Stimulated activated CD8-positive, alpha-beta memory T cell treated with anti-CD3 and anti-CD28 coated beads, Interleukin-4, amount 100 ng/mL, for 48 hours (primary cell): Measurements from ENCODE around the gene CLDN7.
"Not testable (repeated sequence)": the region's sequence is repeated elsewhere in the genome, so short reads cannot be mapped to it uniquely, and the experiment has no call there.

Experiments used
- DNase-seq: peaks from one replicate; pipeline ENCODE4 v3.0.0-alpha.2; 2020

The CLDN7 gene

DNA sequence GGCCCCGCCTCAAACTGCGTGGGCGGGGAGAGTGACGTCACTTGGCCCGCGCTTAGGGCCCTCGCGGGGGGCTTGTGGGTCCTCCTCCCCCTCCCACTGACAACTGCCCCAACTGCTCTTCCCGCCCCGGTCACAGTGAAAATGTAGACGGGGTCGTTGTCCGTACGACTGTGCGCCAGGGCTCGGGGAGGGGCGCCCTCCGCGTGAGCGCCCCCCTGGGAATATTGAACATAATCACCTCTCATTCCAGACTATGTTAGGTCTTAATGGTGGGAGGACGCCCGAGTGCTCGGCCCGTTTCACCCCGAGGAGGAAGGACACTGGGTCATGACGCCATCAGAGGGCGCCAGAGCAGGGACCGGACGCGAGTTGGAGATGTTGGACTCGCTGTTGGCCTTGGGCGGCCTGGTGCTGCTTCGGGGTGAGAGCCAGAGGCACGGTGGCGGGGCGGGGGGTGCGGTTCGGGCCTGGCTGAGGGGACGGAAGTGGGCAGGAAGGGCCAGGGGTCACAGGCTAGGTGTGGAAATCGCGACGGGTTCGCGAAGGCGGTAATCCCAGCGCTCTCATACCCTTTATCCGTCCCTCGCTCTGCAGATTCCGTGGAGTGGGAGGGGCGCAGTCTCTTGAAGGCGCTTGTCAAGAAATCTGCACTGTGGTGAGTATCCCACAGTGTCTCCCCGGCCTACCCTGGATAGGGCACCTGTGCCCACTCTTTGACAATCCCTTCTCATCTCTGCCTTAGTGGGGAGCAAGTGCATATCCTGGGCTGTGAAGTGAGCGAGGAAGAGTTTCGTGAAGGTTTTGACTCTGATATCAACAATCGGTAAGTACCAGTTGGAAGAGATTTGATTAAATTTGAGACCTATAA lies 9.9 kb downstream of the CLDN7 start, which contains the start of gene ELP5:
Gene ELP5 (plus strand): TSS at position 40 of the 868 bp plus-strand sequence. CDS start 336 bp downstream, at position 376.
- peak; percentile 99 for DNase-seq

DNA sequence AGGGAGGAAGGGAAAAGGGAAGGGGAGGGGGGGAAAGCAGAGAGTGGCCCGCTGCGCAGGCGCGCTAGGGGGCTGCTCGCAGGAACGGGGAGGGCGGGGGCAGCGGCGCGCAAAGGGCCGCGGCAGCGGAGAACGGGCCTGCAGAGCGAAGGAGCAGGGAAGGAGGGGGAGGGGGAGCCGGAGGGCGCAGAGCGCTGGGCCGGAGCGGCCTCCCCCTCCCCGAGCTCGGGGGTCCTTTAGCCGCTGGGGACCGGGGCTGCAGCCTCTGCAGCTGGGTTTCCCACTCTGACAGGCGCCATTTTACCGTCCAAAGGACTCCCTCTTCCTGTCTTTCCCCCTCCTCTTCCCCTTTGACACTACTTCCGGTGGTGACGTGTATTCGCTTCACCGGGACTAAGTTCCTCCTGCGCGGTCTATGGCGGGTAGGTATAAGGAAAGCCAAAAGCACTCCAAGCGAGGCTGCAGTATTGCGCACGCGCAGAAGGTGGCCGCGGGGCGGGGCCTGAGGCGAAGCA lies 10.6 kb downstream of the CLDN7 start, which contains the start of gene CTDNEP1:
Gene CTDNEP1 (minus strand): TSS at position 74 of the 515 bp plus-strand sequence. CDS start 438 bp downstream, outside the sequence.
- peak; percentile 77 for DNase-seq

DNA sequence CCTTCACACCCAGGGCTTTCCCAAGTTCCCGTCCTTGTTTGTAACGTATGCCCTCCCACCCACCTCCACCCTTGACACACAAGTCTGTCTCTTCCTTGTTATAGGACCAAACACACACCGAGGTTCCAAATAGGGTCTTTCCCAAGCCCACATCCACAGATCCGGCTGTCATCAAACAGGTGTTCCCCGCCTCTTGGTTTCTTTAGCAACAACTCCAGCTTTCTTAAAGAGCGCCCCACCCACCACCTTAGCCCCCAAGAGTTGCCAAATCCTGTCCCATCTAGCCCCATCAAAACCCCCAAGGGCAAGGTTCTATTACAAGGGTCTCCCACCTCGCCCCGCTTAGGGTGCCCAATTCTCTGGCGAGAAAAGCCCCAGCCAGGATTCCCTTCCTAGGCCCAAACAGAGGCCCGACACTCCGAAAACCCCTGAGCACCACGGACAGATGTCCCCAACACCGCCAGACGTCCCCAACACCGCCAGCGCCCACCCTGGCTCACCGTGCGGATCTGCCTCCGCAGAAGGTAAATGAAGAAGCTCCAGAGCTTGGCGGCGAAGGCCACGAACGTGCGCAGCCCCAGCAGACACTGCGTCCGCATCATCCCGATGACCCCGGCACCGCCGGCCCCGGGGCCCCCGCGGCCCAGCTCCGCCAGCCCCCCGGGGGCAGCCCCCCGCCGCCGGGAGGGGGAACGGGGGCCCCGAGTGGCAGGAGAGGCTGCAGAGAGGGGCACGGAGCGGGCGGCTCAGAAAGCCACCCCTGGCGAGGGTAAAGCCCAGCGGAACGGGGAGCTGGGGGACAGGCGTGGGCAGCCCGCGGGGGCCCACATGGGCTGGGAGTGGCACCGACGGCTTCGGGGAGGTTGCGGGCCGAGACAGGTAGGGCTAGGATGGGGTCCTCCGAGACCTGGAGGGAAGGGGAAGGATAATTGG lies 11.3 kb downstream of the CLDN7 start:
- no peak for DNase-seq

DNA sequence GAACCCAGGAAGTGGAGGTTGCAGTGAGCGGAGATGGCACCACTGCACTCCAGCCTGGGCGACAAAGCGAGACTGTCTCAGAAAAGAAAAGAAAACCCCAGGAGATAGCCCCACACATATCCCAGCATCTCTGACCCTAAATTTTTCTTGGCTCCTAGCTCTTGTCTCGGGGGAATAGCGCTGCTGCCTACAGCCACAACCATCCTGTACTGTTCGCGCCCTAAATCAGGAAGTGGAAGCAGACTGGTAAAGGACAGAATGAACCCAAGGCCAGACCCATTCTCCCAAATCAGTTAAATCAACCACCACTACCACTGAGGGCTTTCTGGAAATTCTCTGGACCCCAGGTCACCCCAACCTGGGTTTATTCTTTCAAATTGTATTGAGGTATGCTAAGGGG lies 12.4 kb downstream of the CLDN7 start:
- DNase-seq = no peak

DNA sequence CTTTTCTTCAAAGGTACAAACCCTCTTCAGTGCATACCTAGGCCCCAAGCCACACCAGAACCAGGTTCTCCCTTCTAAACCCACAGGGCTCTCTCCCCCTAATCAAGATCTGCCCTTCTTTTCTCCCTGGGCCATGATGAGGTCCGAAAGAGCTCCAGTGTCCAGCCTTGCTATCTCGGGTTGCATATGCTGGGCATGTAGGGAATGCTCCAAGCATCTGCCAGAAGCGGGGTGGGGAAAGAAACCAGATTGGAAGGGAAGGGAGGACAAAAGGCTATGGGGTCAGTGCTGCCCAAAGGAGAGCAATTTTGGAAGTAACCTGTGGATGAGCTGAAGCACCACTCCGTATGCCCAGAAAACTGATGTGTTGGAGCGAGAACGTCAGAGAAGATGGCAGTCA lies 13.1 kb downstream of the CLDN7 start:
- no peak for DNase-seq

DNA sequence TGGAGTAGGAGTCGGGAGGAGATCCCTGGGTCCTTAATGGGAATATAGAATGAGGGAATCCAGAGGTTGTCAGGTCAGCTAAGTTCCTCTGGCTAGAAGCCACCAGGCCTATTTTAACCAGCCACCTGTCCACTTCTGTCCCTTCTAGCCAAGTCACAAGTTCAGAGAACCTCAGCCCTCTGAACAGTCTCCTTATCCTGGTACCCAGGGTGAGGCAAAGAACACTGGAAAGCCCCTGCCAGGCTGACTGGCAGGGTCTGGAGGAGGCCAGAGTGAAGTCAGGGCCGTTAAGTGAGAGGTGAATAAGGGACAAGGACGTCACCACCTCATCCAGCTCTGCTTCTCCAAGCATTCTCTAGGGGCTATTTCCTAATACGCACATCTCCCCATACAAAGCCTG lies 13.5 kb downstream of the CLDN7 start:
- DNase-seq = no peak

DNA sequence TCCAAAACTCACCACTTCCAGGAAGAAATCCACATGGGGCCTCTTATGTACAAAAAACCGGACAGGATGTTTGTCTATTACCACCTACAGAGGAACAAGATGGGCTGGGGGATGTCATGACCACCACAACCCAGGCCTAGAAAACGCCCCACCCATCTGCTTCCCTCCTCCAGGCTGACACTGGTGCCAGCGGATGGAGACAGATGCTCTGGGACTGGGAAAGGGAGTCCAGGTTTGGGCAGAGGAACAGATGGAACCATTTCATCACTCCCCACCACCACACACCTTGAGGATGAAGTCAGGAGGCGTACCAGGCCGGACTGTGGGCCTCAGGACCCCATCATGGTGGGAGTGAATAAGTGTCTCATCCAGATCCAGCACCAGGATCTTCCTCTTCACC lies 15.5 kb downstream of the CLDN7 start:
- no peak for DNase-seq

DNA sequence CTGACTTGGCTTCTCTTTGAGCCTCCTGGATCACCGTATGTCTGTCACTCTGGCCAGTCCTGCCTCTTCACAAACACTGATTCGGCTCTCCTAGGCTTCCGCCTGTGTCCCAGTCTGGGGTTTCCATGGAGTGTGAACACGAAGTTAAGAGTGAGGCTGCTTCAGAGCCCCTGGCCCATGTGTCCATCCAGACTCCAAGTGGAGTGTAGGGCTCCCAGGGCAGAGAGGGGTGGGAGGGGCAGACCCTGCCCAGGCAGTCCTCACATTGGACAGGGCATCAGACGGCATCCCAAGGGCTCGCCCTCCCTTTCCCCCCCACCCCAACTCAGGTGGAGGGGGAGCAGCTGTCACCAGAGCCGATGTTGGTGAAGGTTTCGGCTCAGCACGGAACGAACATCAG lies 18.4 kb downstream of the CLDN7 start:
- DNase-seq = not testable (repeated sequence)

DNA sequence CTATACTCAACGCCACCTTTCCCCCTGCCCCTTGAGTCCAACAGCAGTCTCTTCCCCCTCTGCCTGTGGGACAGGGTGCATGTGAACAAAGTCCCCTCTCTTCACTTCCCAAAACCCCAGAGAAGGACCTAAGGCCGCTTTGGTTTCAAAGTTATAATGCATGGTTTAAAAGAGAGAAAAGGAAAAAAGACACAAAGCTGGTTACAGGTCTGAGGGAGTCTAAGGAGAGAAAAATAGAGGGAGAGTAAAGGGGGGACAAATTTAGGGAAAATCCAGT lies 18.9 kb downstream of the CLDN7 start:
- no peak for DNase-seq

DNA sequence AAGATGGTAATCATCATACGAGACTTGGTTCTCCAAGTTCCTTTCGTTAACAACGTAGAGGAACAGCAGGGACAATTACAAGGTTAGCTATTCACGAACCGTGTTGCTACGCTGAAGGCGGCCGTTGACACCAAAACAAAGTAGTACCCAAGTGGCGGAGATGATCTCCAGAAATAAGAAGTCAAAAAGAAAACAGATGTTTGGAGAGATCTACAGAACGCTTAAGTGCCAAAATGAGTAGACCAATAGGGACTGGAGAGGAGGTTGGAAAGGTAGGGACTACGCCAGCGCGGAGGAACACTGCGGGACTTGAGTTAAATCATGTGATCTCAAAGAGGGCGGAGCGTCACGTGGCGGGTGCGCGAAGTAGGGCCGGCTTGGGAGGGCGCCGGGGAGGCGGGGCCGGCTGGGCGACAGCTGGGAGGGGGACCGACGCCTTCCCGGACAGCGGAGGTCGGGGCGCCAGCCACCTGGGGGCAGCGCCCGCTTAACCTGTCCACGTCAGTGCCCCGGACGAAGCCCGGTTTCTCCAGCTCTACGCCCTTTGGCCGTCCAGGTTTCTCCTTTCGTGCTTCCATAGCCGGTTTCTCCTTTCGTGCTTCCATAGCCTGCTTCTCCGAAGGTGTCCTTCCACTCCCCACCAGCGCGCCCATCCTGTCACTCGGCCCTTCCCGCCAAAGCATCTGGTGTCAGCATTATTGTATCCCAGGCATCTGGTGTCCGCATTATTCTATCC lies 19.4 kb downstream of the CLDN7 start:
- DNase-seq = peak; percentile 95

DNA sequence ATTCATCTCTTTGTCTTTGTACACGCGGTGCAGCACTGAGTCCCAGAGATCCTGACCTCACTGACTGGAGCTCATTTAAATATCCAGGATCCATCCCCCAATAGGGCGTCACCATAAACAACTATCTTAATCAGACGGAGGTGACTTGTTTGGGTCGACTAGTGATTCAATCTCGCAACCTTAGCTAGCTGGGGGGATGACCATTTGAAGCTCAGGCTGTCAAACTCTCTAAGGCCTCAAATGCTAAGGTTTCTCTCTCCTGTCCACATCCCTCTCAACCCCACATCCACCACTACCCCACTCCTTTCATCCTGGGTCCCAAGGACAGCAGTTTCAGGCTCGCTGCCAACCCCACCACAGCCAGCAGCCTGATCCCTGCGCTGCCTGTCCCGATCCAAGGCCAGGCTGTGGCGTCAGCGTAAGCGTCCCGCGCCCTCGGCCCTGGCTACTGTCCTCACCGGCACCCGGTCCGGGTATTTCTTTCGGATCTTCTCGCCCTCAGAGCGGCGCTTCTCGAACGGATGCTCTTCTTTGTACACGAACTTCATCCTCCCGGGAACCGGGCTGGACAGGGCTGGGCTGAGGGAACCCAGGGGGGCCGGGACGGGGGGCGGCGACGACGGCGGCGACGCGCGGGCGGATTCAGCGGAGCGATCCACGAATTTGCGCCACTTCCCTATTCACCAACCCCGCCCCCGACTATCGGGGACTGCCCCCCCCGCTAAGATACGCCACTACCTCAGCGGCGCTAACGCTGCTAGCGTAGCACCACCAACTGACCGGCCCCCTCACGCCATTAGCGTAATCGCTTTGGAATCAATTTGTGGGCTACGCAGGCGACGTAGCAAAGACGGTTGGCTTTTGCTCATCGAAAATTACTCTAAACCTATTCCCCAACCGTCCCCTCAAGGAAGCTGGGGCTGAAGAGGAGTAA lies 20.2 kb downstream of the CLDN7 start, which contains the start of gene GABARAP:
Gene GABARAP (minus strand): TSS at position 667 of the 934 bp plus-strand sequence. CDS start 119 bp downstream, at position 548.
- peak; percentile 97 for DNase-seq

DNA sequence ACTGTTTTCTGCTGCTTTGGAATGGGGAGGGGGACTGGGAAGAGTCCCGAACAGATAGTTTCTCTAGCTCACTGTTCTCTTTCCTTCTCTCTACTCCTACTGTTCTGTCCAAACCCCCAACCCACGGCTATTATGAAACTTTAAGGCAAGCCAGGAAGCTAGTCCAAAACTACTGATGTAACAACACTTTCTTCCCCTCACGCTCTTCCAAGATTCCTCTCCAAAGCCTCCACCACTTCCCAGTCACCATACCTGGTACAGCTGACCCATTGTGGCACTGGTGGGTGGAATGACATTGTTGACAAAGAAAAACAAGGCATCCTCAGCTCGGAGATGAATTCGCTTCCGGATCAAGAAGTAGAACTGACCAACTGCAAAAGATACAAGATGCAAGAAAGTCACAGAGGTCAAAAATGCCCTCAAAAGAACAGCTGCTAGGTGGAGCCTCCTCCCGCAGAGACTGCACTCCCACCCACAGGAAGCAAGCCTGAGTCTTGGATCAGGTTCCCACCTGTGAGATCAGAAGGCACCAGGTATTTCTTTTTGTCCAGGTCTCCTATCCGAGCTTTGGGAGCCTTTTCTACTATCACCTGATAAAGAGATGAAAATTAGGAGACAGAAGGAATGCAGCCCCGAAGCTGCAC lies 21.1 kb downstream of the CLDN7 start:
- no peak for DNase-seq

DNA sequence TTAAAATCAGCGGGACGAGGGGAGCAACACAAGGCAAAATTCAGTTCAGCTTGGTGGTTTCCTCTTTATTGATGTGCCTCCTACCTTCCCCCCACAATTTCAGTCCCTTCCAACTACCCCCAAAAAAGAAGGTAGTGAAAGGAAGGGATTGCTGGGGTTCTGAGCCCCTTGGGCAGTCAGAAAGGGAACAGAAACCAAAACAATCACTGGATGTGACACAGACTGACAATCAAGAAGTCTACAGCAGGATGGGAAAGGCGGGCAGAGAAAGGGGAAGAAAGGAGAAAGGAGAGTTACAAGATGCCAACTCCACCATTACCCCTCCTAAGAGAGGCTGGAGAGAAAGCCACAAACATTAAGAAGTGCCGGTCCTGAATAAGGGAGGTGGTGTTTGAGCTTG lies 21.9 kb downstream of the CLDN7 start:
- DNase-seq = no peak

DNA sequence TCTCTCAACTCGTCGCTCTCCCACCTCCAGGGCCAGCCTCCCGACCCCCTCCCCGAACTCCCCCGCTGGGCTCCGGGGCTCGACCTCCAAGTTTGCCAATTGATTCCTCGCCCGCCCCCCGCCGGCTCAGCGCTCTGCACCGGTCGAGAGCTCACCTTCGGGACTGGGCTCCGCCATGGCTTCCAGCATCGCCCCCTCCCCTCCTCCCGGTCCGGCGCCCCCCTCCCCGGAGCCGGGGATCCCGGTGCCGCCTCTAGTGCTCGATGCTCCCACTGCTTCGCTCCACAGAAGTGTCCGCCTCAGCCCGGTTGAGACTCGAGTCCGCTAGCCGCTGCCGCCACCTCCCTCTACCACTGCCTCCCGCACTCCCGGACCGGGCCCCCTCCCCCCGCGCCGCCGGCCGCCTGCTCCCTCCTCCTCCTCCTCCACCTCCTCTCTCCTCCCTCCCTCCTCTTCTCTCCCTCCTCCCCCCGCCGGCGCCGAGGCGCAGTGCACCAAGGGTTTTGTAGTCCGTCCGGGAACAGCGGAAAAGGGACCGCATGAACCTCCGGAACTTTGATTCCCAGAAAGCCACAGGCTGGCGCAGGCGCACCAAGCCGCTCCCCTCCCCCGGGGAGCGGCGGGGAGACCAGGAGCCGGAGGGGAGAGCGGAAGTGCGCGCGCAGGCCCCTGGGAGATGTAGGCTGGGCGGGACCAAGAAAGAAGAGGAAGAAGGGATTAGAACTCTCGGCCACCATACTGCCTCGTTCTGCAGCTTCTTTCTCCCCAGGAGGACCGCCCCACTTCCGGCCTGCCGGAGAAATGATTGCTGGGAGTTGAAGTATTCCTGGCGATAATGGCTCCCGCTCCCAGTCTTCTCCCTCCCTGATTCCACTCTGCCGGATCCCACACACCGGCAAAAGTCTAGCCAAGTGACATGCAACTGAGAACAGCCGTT lies 22.9 kb downstream of the CLDN7 start, which contains the start of gene PHF23:
Gene PHF23 (minus strand): TSS at position 367 of the 937 bp plus-strand sequence. CDS start 178 bp downstream, at position 189.
- peak; percentile 97 for DNase-seq

DNA sequence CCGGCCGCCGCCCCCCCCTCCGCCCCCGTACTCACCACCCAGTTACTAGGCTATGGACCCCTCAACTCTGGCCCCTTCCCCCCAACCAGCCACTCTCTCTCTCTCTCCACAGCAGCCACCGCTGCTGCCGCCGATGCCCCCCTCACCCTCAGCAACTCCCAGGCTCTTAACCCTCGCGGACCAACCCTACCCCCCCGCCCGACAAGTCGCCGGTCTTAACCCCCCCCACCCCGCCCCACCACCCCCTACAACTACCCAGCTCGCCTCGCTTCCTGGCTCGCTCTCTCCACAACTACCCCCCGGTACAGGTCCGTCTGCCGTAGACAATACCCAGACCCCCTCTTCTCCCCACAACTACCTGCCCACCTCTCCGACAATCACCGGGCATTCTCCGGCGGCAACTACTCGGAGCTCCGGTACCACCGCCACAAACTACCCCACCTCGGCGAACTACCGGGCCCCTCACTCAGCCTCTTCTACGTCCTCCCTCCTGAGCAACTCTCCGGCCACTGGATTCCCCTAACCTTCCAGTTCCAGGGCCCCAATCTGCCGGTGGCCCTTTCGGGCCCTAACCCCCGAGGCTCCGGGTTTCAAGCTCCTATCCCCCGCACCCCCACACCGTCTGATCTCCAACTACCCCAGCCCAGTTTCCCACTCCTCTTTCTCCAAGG lies 23.7 kb downstream of the CLDN7 start:
- DNase-seq = peak; percentile 52

DNA sequence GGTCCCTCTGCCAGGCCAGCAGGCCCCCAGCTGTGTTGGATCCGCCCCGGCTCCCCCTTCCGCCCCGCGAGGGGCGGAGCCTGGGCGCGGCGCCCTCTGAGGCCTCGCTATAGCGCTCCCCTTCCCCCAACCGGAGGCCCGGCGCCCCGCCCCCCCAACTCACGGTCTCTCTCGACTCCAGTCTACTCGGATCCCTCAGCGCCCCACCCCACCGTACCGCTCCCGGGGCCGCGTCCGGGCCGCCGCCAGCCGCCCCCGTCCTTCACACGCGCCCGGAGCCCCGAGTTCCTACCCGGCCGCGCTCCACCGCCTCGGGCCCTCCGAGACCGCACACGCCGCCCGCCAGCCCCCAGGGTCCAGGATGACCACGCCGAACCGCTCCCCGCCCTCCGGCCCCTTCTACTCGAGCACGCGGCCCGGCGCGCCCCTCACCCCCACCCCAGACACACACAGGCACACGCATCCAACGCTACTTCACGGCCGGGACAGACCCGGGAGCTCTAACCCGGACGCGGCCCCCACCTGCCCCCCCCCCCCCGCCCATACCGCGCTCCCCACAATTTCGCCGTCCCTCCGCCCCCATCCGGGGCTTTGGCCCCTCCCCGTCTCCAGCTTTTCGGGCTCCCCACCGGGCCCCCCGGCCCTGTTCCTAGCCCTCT lies 24.4 kb downstream of the CLDN7 start:
- DNase-seq = peak; percentile 93

DNA sequence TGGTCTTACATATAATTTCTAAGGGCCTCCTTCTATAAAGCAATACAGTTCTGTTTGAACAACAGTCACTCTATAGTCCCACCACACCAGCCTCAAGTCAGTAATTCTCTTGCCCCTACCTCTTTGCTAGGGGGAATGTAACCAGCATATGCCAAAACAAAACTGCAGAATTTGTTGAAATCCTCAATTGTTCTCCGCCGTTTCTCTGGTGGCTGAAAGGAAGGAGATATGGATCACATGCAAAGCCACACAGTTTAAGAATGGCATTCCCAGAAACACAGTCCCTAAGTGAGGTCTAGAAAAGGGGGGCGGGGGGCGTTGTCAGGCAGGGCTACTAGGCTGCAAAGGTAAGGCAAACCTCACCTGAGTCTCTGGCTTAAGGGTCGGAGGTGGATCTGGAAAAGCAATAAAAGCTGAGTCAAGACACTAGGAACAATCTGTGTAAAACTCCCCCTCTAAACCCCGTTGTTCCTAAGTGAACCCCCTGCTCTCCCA lies 25.0 kb downstream of the CLDN7 start:
- DNase-seq = no peak

DNA sequence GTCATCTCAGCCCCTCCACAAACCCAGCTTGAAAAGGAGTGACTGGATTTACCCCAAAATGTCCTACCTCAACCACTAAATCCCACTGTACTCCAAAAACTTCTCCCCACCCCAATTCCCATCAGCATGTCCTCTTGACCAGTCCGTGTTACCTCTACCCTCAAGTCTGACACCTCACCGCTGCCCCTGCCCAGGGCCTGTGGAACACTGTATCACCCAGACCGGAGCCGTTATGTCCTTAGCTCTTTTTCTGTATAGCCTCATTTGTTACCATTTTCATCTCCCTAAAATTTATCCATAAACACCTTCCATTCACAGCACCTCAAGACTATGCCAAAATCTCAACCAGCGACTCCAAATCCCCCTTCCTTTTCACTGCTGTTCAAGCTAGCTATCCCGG lies 25.5 kb downstream of the CLDN7 start:
- no peak for DNase-seq
